DLD1 (cell line): ENCODE data around the gene ZNF518A.

Experiments used
- in situ Hi-C: cut with HindIII; loops from 2 replicates; pipeline ENCODE4 v1.10.0; 2017; ENCODE audit warnings: low sequenced_read_pairs

ZNF518A gene, protein sequence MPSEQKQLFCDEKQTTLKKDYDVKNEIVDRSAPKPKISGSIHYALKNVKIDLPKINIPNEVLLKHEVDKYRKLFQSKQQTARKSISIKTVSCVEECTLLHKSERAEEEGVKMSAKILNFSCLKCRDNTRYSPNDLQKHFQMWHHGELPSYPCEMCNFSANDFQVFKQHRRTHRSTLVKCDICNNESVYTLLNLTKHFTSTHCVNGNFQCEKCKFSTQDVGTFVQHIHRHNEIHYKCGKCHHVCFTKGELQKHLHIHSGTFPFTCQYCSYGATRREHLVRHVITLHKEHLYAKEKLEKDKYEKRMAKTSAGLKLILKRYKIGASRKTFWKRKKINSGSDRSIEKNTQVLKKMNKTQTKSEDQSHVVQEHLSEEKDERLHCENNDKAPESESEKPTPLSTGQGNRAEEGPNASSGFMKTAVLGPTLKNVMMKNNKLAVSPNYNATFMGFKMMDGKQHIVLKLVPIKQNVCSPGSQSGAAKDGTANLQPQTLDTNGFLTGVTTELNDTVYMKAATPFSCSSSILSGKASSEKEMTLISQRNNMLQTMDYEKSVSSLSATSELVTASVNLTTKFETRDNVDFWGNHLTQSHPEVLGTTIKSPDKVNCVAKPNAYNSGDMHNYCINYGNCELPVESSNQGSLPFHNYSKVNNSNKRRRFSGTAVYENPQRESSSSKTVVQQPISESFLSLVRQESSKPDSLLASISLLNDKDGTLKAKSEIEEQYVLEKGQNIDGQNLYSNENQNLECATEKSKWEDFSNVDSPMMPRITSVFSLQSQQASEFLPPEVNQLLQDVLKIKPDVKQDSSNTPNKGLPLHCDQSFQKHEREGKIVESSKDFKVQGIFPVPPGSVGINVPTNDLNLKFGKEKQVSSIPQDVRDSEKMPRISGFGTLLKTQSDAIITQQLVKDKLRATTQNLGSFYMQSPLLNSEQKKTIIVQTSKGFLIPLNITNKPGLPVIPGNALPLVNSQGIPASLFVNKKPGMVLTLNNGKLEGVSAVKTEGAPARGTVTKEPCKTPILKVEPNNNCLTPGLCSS (N-terminal part only)

DNA sequence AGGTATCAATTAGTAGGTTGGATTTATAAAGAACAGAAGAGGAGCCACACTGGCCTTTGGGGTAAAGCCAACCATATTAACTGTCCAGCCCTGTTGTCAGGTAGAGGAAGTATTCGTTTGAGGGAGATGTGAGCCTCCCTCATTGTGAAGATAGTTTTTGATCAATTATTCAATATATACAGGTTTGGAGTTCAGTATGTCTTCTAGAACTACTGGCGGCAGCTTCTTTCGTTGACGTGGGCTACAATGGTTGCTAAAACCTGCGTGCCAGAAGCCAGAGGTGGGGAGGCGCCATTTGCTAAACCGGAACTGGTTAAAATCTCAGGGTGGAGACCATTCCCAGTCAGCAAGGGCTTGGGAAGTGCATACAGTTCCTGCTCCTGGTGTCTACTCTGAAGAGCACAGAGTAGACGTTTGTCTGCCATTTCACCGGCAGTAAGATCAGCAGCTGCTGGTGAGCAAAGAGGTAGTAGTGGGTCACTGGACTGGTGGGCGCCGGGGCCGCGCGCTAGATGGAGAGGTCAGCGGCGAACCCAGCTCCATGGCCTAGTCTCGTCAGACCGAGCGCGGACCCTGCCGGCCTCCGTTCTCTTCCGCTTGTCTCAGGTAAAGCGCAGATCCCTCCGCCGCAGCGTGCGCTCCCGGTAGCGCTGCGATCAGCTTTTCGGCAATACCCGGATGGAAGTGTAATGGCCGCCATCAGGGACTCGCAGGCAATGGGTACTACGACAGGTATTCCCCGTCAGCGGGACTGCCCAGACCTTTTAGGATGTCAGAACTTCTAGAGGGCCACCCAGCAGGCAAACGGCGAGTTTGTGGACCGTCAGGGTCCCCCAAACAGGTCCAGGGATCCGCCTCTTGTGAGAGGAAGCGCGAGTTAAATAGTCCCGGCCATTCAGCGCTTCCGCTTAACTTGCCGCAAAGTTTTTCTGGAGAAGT, at the start of gene ZNF518A:
Gene ZNF518A (plus strand): TSS at position 911 of the 939 bp plus-strand sequence. CDS start 26,026 bp downstream, outside the sequence.
- in situ Hi-C loops = no loop called here

DNA sequence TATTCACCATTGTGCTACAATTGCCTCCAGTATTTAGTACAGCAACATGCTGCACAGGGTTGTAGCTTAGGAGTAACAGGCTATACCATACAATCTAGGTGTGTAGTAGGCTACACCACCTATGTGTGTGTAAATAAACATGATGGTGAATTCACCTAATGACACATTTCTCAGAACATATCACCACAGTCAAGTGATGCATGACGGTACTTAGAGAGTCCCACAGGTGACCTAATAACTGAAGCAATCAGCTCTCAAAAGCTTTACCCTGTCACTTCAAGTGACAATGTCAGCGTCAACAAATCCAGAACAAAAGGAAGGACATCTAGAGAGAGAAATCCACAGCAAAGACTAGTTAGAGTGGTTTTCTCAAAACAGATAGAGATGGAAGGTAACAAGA, 47.9 kb upstream of the ZNF518A start:
- in situ Hi-C loops = no loop called here

- in situ Hi-C loops = no loop called here
These were observed 47.3 kb upstream of the ZNF518A start for GRCh38 chr10:96082748-96083147.

DNA sequence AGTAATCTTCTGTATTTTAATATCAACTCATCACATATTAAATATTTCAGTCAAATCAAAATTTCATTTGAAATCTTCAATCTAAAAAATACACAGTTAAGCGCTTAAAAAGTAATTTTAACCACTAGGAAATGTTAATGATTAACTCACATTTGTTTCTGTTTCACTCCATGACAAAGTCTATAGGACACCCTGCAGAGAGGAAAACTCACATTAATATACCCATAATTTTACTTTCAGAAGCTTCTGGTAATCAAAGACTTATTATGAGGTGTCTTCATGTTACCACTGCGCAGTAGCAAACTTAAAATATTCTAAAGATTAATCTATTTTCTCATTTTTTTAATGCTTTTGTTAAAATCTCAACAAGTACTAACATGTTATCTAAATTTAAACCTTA, 41.0 kb upstream of the ZNF518A start:
- in situ Hi-C loops = no loop called here

DNA sequence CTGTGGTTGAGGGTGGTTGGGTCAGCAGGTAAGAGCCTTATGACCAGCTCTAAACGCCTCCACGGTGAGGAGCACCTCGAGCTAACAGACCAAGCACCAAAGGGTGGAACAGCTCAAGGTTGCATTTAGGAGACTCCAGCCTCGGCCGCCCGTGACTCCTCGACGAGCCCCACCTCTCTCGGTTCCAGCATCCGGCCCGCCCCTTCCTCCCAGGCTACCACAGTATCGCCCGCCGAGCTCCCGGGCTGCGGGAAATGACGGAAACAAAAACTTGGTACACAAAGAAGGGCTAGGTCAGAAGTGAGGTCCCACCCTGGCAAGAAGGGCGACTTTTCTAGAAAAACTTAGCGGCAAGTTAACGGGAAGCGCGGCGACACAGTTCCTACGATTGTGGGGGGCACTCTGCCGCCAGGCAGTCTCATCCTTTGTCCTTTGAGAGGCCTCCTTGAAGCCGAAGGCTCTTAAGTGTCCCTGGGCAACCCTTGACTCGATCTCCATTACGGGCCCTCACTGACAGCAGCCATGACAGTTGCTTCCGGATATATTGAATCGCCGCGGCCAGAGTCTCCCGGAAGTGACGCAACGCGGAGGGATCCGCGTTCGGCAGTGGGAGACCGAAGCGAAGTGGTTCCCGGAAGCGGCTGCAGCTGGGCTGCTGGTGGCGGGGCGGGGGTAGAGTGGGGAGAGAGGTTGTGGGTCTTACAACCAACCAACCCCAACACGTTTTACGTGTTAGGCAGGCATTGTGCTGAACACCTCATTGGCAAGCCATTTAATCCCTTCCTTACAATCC, 40.2 kb upstream of the ZNF518A start:
- in situ Hi-C loops = no loop called here

DNA sequence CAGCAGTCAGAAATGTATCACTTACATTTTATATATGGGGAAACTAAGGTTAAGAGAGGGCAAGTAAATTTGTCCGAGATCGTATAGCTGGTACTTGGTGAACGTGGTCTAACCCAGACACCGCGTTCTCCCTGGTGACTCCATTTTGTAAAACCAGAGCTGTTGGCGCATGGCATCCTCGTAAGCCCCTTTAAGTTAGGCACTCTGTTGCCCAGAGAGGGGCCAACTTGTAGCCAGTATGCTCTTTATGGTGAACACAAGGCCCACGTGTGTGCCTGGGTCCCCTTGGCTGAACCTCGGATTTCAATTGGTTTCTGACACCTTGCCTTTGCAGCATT, 39.7 kb upstream of the ZNF518A start:
- in situ Hi-C loops = no loop called here

DNA sequence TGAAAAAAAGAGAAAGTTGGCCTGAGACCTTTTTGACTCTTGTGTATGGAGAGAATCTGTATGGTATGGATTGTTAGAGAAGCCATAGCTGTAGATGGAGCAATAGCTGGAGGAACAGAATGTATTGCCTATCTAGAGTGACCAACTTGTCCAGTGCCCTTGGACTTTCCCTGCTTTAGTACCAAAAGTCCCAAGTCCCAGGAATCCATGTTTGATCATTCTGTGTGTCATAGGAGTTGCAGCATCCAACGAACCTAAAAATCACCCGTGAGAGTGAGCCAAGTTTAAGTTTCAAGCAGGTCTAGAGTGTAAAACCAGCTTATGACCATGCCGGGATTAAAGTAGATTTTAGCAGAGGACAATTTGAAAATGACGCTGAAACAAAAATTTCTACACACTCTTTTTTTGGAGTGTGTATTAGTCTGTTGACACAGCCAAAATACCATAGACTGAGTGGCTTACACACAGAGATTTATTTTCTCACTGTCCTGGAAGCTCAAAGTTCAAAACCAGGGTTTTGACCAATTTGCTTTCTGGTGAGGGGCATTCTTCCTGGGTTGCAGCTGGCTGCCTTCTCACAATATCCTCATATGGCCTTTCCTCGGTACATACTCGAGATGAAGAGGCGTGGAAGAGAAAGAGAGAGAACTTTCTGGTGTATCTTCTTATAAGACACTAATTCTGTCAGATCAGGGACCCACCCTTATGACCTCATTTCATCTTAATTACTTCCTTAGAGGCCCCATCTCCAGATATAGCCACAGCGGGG, 36.9 kb upstream of the ZNF518A start:
- in situ Hi-C loops = no loop called here

DNA sequence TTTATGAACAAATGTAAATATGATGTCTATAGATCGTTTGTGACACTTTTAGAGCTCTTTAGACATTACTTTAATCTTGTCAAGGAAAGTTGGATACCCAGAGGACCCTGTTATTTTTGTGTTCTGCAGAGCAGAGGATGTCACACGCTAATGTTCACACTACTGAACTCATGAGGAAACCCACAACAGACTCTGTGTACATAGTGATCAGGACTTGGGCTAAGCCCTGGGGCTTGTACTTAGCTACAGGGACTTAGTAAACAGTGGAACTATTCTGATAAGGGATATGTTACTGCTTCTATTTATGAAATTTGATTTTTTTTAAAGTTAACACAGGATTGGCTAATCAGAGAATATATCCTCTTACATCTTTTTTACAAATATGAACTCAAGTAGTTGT, 36.1 kb upstream of the ZNF518A start:
- in situ Hi-C loops = no loop called here

- in situ Hi-C loops = no loop called here
These were observed 33.1 kb upstream of the ZNF518A start for GRCh38 chr10:96096958-96097357.

DNA sequence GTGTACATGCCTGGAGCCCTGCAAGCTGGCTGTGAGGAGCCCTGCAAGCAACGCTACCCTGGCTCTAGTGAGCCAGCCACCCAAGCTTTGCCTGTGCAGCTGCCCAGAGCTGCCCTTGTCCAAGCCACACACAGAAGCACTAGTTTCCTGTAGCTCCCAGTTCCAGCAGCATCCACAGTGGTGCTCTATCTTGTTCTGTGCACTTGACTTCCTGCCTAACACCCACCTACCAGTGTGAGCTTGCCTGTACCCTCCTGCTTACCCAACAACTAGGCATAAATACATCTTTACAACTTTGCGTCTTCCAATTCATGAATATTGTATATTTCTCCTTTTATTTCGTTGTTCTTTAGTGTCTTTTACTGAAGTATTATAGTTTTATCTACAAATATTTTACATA, 32.2 kb upstream of the ZNF518A start:
- in situ Hi-C loops = no loop called here

GRCh38 chr10:96107623-96108038, 22.5 kb upstream of the ZNF518A start:
- in situ Hi-C loops = no loop called here

DNA sequence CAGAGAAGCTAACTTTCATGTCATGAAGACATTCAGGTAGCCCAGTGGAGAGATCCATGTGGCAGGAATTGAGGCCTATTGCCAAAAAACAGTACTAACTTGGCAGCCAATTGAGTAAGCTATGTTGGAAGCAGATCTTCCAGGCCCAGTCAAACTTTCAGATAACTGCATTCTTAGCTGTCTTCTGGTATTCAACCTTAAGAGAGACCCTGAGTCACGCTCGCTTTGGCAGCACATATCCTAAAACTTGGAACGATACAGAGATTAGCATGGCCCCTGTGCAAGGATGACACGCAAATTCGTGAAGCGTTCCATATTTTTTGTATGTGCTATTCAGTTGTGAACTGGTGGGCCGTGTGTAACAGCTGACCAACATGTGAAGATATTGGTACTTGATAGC, 17.6 kb upstream of the ZNF518A start:
- in situ Hi-C loops = no loop called here

DNA sequence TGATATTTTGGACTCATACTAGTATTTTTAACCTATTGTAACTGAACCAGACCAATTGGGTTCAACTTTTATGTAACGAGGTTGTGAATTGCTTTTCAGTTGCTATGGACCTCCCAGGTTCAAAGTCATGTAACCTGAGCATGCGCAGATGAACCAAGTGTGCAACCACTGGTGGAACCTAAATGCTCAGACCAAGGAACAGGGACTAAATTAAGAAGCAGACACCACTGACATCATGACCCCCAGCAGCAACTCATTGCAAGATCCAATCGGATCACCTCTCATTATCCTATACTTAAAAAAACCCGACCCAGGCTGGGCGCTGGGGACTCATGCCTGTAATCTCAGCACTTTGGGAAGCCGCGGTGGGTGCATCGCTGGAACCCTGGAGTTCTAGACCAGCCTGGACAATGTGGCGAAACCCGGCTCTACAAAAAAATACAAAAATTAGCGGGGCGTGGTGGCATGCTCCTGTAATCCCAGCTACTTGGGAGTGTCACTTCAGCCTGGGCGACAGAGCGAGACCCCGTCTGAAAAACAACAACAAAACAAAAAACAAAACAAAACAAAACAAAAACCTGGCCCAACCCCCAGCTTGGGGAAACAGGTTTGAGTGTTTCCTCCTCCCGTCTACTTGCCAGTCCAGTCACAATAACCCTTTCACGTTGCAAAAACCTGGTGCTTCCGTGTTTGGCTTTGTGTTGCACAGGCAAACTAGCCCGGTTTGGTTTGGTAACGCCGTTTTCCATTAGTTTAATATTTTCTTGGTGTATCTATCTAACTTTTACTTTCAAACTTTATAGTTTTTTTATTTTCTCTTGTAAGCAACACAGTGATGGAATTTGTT, 11.3 kb upstream of the ZNF518A start:
- in situ Hi-C loops = no loop called here

DNA sequence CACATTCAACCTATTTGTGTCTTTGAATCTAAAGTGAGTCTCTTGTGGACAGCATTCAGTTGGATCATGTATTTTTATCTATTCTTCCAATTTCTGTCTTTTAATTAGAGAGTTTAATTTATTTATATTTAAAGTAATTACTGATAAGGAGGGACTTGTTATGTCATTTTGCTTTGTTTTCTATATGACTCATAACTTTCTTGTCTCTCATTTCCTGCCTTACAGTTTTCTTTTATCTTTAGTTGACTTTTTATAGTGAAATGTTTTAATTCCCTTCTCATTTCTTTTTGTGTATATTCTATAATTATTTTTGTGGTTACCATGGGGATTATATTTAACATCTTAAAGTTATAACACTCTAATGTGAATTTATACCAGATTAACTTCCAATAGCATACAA, 7.3 kb upstream of the ZNF518A start:
- in situ Hi-C loops = no loop called here

- in situ Hi-C loops = no loop called here
These were observed 5.6 kb upstream of the ZNF518A start for GRCh38 chr10:96124230-96125141.

GRCh38 chr10:96125142-96125515, 5.0 kb upstream of the ZNF518A start:
- in situ Hi-C loops = no loop called here

- in situ Hi-C loops = no loop called here
These were observed 364 bp downstream of the ZNF518A start for GRCh38 chr10:96130326-96130995.
